LoVo (cell line): Measurements from ENCODE around the gene PIPOX.

Source experiments
- DNase-seq: peaks from one replicate; pipeline ENCODE4 v3.0.0-alpha.2; 2016; ENCODE audit warnings: low spot score

Gene PIPOX

GRCh38 chr17:29099527-29099926, 56.6 kb downstream of the PIPOX start:
- DNase-seq = no peak

- no peak for DNase-seq
Measured at GRCh38 chr17:29100296-29100695, 57.4 kb downstream of the PIPOX start.

- DNase-seq = no peak
Measured at GRCh38 chr17:29102046-29102445, 59.1 kb downstream of the PIPOX start.

DNA sequence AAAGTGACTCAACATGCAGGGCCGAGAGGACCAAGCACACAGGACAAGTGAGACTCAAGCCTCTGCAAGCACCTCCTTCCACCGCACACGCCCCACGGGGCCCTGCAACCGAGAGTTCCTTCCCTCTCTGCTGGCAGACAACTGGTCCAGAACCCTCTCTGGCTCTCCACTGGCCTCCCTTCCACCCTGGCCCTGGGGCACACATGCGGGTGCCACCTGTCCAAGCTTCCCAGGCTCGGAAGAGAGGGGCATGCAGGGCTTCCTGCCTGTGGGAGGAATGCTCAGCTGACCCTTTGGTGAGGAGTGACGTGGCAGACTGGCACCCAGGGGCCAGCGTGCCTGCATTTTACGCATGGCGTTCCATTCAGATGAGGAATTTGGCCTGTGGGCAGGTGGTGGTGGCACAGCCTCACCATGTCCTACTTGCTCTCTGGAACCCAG, 59.8 kb downstream of the PIPOX start:
- no peak for DNase-seq

GRCh38 chr17:29103341-29103740, 60.4 kb downstream of the PIPOX start:
- no peak for DNase-seq
